ENCODE results near the gene RASGRP4. TPM values are rescaled to one million over a fixed set of nuclear protein-coding genes. Genes with fewer than 3 reads are reported as not detected.

RASGRP4 gene
- polyA plus RNA-seq, 1 donor (not counting 4 experiments of a cell fraction or from before 2014, with no cell fraction given) = not detected

GRCh38 chr19:38383184-38383583 is 42.8 kb downstream of the RASGRP4 start:
- peaks cover 3% of the 10 kb centered on the region for H3K9me1 ChIP-seq (ENCODE audit: control insufficient read depth, extremely low read depth, insufficient read depth, low read length)
- H3K36me3 ChIP-seq (ENCODE audit: control insufficient read depth in 2 of 2, extremely low read depth in 1 of 2, insufficient read depth in 2 of 2, low read length in 2 of 2) = peaks cover 24 to 46% of the 10 kb centered on the region in 2 experiments
- DNase-seq (ENCODE audit: low read depth, low spot score) (no peak), FAIRE-seq (no peak)
- H4K20me1 ChIP-seq (ENCODE audit: control insufficient read depth, extremely low read depth, insufficient read depth, low read length) = peaks cover 14% of the 10 kb centered on the region
- no peak for TF ChIP-seq CTCF (optimal IDR thresholded peaks at IDR 0.05 in 1 of 3, IDR thresholded peaks at IDR 0.05 in 1 of 3, conservative IDR thresholded peaks at IDR 0.05 in 1 of 3; ENCODE audit: extremely low read depth in 1 of 3, insufficient read depth in 2 of 3, low read length in 3 of 3)
- TF ChIP-seq EZH2 (IDR thresholded peaks at IDR 0.05; ENCODE audit: low read length) = no peak
- H2AFZ ChIP-seq (ENCODE audit: control insufficient read depth, low read length) = no peak overlapping the region
- no peaks in the 10 kb centered on the region for H3K27me3 ChIP-seq (ENCODE audit: control insufficient read depth, extremely low read depth, insufficient read depth, low read length)
- no peak overlapping the region for H3K9ac ChIP-seq (ENCODE audit: control insufficient read depth, extremely low read depth, insufficient read depth, low read length)
- H3K4me1 ChIP-seq (ENCODE audit: control insufficient read depth, extremely low read depth, insufficient read depth, low read length) = peaks cover 16% of the 10 kb centered on the region
- H3K4me3 ChIP-seq (ENCODE audit: control insufficient read depth in 2 of 3, extremely low read depth in 1 of 3, insufficient read depth in 2 of 3, low read depth in 1 of 3, low read length in 3 of 3) = no peak overlapping the region
- H3K9me3 ChIP-seq (ENCODE audit: control insufficient read depth, low read depth, low read length) = no peaks in the 10 kb centered on the region
- peaks cover 8% of the 10 kb centered on the region for H3K79me2 ChIP-seq (ENCODE audit: control insufficient read depth, insufficient read depth, low read length)
- H3K27ac ChIP-seq (ENCODE audit: control insufficient read depth, insufficient read depth, low read length) = no peak overlapping the region
- no peak overlapping the region for H3K4me2 ChIP-seq (ENCODE audit: control insufficient read depth, extremely low read depth, insufficient read depth, low read depth, low read length)
- dilution Hi-C loops (cut with MboI; ENCODE audit: extremely low pct_ligation_motif_present, low sequenced_read_pairs) = no loop called here

GRCh38 chr19:38381138-38381537 is 44.9 kb downstream of the RASGRP4 start:
- H3K4me3 ChIP-seq (ENCODE audit: control insufficient read depth in 2 of 3, extremely low read depth in 1 of 3, insufficient read depth in 2 of 3, low read depth in 1 of 3, low read length in 3 of 3) = no peak overlapping the region
- no peak overlapping the region for H2AFZ ChIP-seq (ENCODE audit: control insufficient read depth, low read length)
- H3K9me1 ChIP-seq (ENCODE audit: control insufficient read depth, extremely low read depth, insufficient read depth, low read length) = peaks cover 12% of the 10 kb centered on the region
- FAIRE-seq = no peak
- dilution Hi-C loops (cut with MboI; ENCODE audit: extremely low pct_ligation_motif_present, low sequenced_read_pairs) = no loop called here
- H3K27ac ChIP-seq (ENCODE audit: control insufficient read depth, insufficient read depth, low read length) = no peak overlapping the region
- peaks cover 16% of the 10 kb centered on the region for H3K4me1 ChIP-seq (ENCODE audit: control insufficient read depth, extremely low read depth, insufficient read depth, low read length)
- H3K27me3 ChIP-seq (ENCODE audit: control insufficient read depth, extremely low read depth, insufficient read depth, low read length) = no peaks in the 10 kb centered on the region
- H3K36me3 ChIP-seq (ENCODE audit: control insufficient read depth in 2 of 2, extremely low read depth in 1 of 2, insufficient read depth in 2 of 2, low read length in 2 of 2) = peaks cover 31 to 55% of the 10 kb centered on the region in 2 experiments
- H3K79me2 ChIP-seq (ENCODE audit: control insufficient read depth, insufficient read depth, low read length) = peaks cover 26% of the 10 kb centered on the region
- H4K20me1 ChIP-seq (ENCODE audit: control insufficient read depth, extremely low read depth, insufficient read depth, low read length) = peaks cover 14% of the 10 kb centered on the region
- H3K9me3 ChIP-seq (ENCODE audit: control insufficient read depth, low read depth, low read length) = no peaks in the 10 kb centered on the region
- no peak overlapping the region for H3K9ac ChIP-seq (ENCODE audit: control insufficient read depth, extremely low read depth, insufficient read depth, low read length)
- DNase-seq (ENCODE audit: low read depth, low spot score) = no peak
- H3K4me2 ChIP-seq (ENCODE audit: control insufficient read depth, extremely low read depth, insufficient read depth, low read depth, low read length) = no peak overlapping the region
- no peak for TF ChIP-seq EZH2 (IDR thresholded peaks at IDR 0.05; ENCODE audit: low read length)
- no peak for TF ChIP-seq CTCF (optimal IDR thresholded peaks at IDR 0.05 in 1 of 3, IDR thresholded peaks at IDR 0.05 in 1 of 3, conservative IDR thresholded peaks at IDR 0.05 in 1 of 3; ENCODE audit: extremely low read depth in 1 of 3, insufficient read depth in 2 of 3, low read length in 3 of 3)

All from keratinocyte (primary cell).